SK-N-SH (cell line): ENCODE data around the gene GRIK1. TPM values are rescaled to one million over a fixed set of nuclear protein-coding genes. Genes with fewer than 3 reads are reported as not detected.

ENCODE experiments used
- CTCF ChIA-PET: fragments of 300-600, 350-600 bp; formaldehyde crosslinking; extraction: SDS; loops from one replicate; lab custom pipeline; 2021; lab: Yijun Ruan, JAX
- POLR2A ChIA-PET: fragments of 350-600 bp; sonication (Branson Sonifier 250); formaldehyde crosslinking; extraction: SDS; loops from one replicate; lab custom pipeline; 2020; ENCODE audit warnings: antibody characterized with exemption, inconsistent platforms; lab: Yijun Ruan, JAX
- DNase-seq: peaks from one replicate; pipeline ENCODE4 v3.0.0; 2012
- H2AFZ ChIP-seq: fragments of 200-600 bp; sonication (generic); 2 replicates; pipeline ENCODE4 v1.8.1; 2016; ENCODE audit warnings: antibody characterized with exemption, mild to moderate bottlenecking, low read depth
- H3F3A ChIP-seq: fragments of 200-600 bp; sonication (generic); replicated peaks from 2 replicates; pipeline ENCODE3; 2016; ENCODE audit warnings: antibody characterized with exemption, mild to moderate bottlenecking; ENCODE audit not compliant: insufficient read depth
- H3K27ac ChIP-seq, 2 experiments: fragments of 200-500 bp in 1 of 2; fragments of 200-600 bp in 1 of 2; sonication (Bioruptor generic) in 1 of 2; sonication (generic), shearing (Covaris generic) in 1 of 2; 2 replicates each; pipeline versions ENCODE4 v1.5.1 to v1.6.1; 2014 to 2016; ENCODE audit warnings: low read depth in 2 of 2, inconsistent platforms in 1 of 2, low read length in 1 of 2, mild to moderate bottlenecking in 1 of 2, mixed read lengths in 1 of 2
- H3K27me3 ChIP-seq: fragments of 200-600 bp; sonication (generic), shearing (Covaris generic); 2 replicates; pipeline ENCODE4 v1.6.1; 2016; ENCODE audit warnings: mixed run types; ENCODE audit not compliant: insufficient read depth
- H3K36me3 ChIP-seq, 2 experiments: fragments of 200-500 bp in 1 of 2; fragments of 200-600 bp in 1 of 2; sonication (Bioruptor generic) in 1 of 2; sonication (generic) in 1 of 2; replicated peaks in 1 of 2; 2 replicates each; pipeline versions ENCODE3 to v1.5.1; 2014 to 2016; ENCODE audit warnings: low read length in 1 of 2, mild to moderate bottlenecking in 1 of 2; ENCODE audit not compliant: insufficient read depth in 2 of 2, control insufficient read depth in 1 of 2
- H3K4me1 ChIP-seq, 2 experiments: fragments of 200-500 bp in 1 of 2; fragments of 200-600 bp in 1 of 2; sonication (Bioruptor generic) in 1 of 2; sonication (generic), shearing (Covaris generic) in 1 of 2; 2 replicates each; pipeline versions ENCODE4 v1.5.1 to v1.6.1; 2014 to 2016; ENCODE audit warnings: low read depth in 1 of 2, low read length in 1 of 2, mixed run types in 1 of 2; ENCODE audit not compliant: insufficient read depth in 2 of 2, control insufficient read depth in 1 of 2
- H3K4me2 ChIP-seq: fragments of 200-600 bp; sonication (generic), shearing (Covaris generic); 2 replicates; pipeline ENCODE4 v1.6.1; 2017; ENCODE audit warnings: mixed run types
- H3K4me3 ChIP-seq, 2 experiments: fragments of 200-500 bp in 1 of 2; fragments of 200-600 bp in 1 of 2; sonication (Bioruptor generic) in 1 of 2; sonication (generic), shearing (Covaris generic) in 1 of 2; 2 replicates each; pipeline versions ENCODE4 v1.5.1 to v1.8.1; 2014 to 2016; ENCODE audit warnings: low read depth in 2 of 2, inconsistent platforms in 1 of 2, low read length in 1 of 2, mild to moderate bottlenecking in 1 of 2, mixed read lengths in 1 of 2, moderate library complexity in 1 of 2
- H3K79me2 ChIP-seq: fragments of 200-600 bp; sonication (generic); 2 replicates; pipeline ENCODE4 v1.8.1; 2017; ENCODE audit warnings: mild to moderate bottlenecking; ENCODE audit not compliant: insufficient read depth
- H3K9ac ChIP-seq: fragments of 200-600 bp; sonication (generic); 2 replicates; pipeline ENCODE4 v1.6.1; 2017; ENCODE audit warnings: mixed run types
- H3K9me2 ChIP-seq: fragments of 200-600 bp; sonication (generic); 2 replicates; pipeline ENCODE4 v1.6.1; 2017; ENCODE audit warnings: mixed run types
- H3K9me3 ChIP-seq: fragments of 200-600 bp; sonication (generic); 2 replicates; pipeline ENCODE4 v1.6.1; 2017; ENCODE audit warnings: mixed run types, mild to moderate bottlenecking, moderate library complexity
- H4K20me1 ChIP-seq: fragments of 200-600 bp; sonication (generic); 2 replicates; pipeline ENCODE4 v1.6.1; 2017; ENCODE audit warnings: mild to moderate bottlenecking, mixed run types; ENCODE audit not compliant: insufficient read depth
- CHD2 ChIP-seq: fragments of 150-350 bp; IDR thresholded peaks from 2 replicates; pipeline ENCODE4 v1.6.1; 2018; ENCODE audit warnings: low read length; ENCODE audit not compliant: partially characterized antibody
- CTCF ChIP-seq: fragments of 200-600 bp; sonication (generic); IDR thresholded peaks from 2 replicates; pipeline ENCODE4 v1.6.1; 2017; ENCODE audit warnings: antibody characterized with exemption, mild to moderate bottlenecking, moderate library complexity
- ELF1 ChIP-seq: IDR thresholded peaks from 2 replicates; pipeline ENCODE4 v1.4.0; 2012
- EP300 ChIP-seq, 2 experiments: IDR thresholded peaks; 2 replicates each; pipeline versions ENCODE4 v1.4.0 to v1.6.1; 2012; ENCODE audit warnings: borderline replicate concordance in 1 of 2, low read depth in 1 of 2, low read length in 1 of 2
- EZH2phosphoT487 ChIP-seq: fragments of 200-600 bp; sonication (generic); IDR thresholded peaks from 2 replicates; pipeline ENCODE4 v1.6.1; 2017; ENCODE audit warnings: low read depth, mixed run types, mild to moderate bottlenecking, antibody characterized with exemption, moderate library complexity, borderline replicate concordance
- FOSL2 ChIP-seq: IDR thresholded peaks from 2 replicates; pipeline ENCODE4 v1.4.0; 2012; ENCODE audit warnings: low read depth, mild to moderate bottlenecking, moderate library complexity, borderline replicate concordance
- FOXM1 ChIP-seq: IDR thresholded peaks from 2 replicates; pipeline ENCODE4 v1.4.0; 2012; ENCODE audit warnings: low read depth, mild to moderate bottlenecking
- GABPA ChIP-seq: IDR thresholded peaks from 2 replicates; pipeline ENCODE4 v1.4.0; 2012; ENCODE audit warnings: low read depth, mild to moderate bottlenecking
- GATA2 ChIP-seq: sonication (generic); formaldehyde crosslinking; IDR thresholded peaks from 2 replicates; pipeline ENCODE4 v1.5.0; 2020; ENCODE audit warnings: mild to moderate bottlenecking, missing genetic modification reagents
- MEF2A ChIP-seq: IDR thresholded peaks from 2 replicates; pipeline ENCODE4 v1.4.0; 2012; ENCODE audit warnings: low read depth, borderline replicate concordance
- MXI1 ChIP-seq: IDR thresholded peaks from 2 replicates; pipeline ENCODE4 v1.6.1; 2012; ENCODE audit warnings: mild to moderate bottlenecking, low read depth, low read length, improper control_type of control experiment
- POLR2AphosphoS5 ChIP-seq: IDR thresholded peaks from 2 replicates; pipeline ENCODE4 v1.6.1; 2012; ENCODE audit warnings: low read depth, low read length
- RAD21 ChIP-seq: IDR thresholded peaks from 2 replicates; pipeline ENCODE4 v1.6.1; 2012; ENCODE audit warnings: mild to moderate bottlenecking, low read length
- RCOR1 ChIP-seq: fragments of 150-350 bp; IDR thresholded peaks from 2 replicates; pipeline ENCODE4 v1.6.1; 2017; ENCODE audit warnings: antibody characterized with exemption, low read length
- RFX5 ChIP-seq: IDR thresholded peaks from 2 replicates; pipeline ENCODE4 v1.6.1; 2012; ENCODE audit warnings: mild to moderate bottlenecking, improper control_type of control experiment, low read length
- SIN3A ChIP-seq: IDR thresholded peaks from 2 replicates; pipeline ENCODE4 v1.6.1; 2012; ENCODE audit warnings: low read depth, mild to moderate bottlenecking, low read length, moderate library complexity, borderline replicate concordance
- SMC3 ChIP-seq: IDR thresholded peaks from 2 replicates; pipeline ENCODE4 v1.6.1; 2012; ENCODE audit warnings: low read depth, low read length, improper control_type of control experiment
- TAF1 ChIP-seq: IDR thresholded peaks from 2 replicates; pipeline ENCODE4 v1.6.1; 2012; ENCODE audit warnings: low read depth, mild to moderate bottlenecking, low read length, moderate library complexity, borderline replicate concordance
- TEAD4 ChIP-seq: IDR thresholded peaks from 2 replicates; pipeline ENCODE4 v1.4.0; 2012; ENCODE audit warnings: mild to moderate bottlenecking, borderline replicate concordance; ENCODE audit not compliant: insufficient read depth
- YY1 ChIP-seq: IDR thresholded peaks from 2 replicates; pipeline ENCODE4 v1.4.0; 2012; ENCODE audit warnings: low read depth, mild to moderate bottlenecking
- WGBS: methylation state at CpG from one replicate; pipeline ENCODE4 v1.1.6; 2017; ENCODE audit warnings: low lambda C conversion rate; 5-methylcytosine and 5-hydroxymethylcytosine counted together
- polyA plus RNA-seq, 3 experiments: library from polyadenylated mRNA; depleted of rRNA; stranded (reverse); fragments of >200 nt; gene quantifications; 2 replicates each; pipeline ENCODE4 v1.2.3, GENCODE V29; 2012
- TF ChIP-seq, protein P1 (sequence below): IDR thresholded peaks from 2 replicates; pipeline ENCODE4 v1.6.1; 2012; ENCODE audit warnings: mild to moderate bottlenecking, low read depth, low read length, moderate library complexity
- TF ChIP-seq, protein P2 (sequence below): IDR thresholded peaks from 2 replicates; pipeline ENCODE4 v1.4.0; 2012; ENCODE audit warnings: low read depth

Gene GRIK1
- polyA plus RNA-seq, 1 of the 3 experiments (the other 2 are of a cell fraction), result not detected

GRCh38 chr21:29715089-29715488 is 224.7 kb downstream of the GRIK1 start:
- no peak overlapping the region for H2AFZ ChIP-seq

GRCh38 chr21:29712818-29713217 is 227.0 kb downstream of the GRIK1 start:
- no peak overlapping the region for H2AFZ ChIP-seq
- H4K20me1 ChIP-seq, result no peaks in the 10 kb centered on the region
- H3K9me2 ChIP-seq, result 0 out of 2 replicates have a peak, but pooled peaks cover 5% of the 10 kb centered on the region
- TF ChIP-seq TAF1 (no peak), MXI1 (no peak), RCOR1 (no peak), POLR2AphosphoS5 (no peak), CHD2 (no peak), TEAD4 (no peak), GABPA (no peak), RFX5 (no peak), FOSL2 (no peak), EZH2phosphoT487 (no peak), SIN3A (no peak), ELF1 (no peak), RAD21 (no peak), EP300 (IDR thresholded peaks at IDR 0.05; ENCODE audit: borderline replicate concordance in 1 of 2, low read depth in 1 of 2, low read length in 1 of 2) (no peak), MEF2A (no peak), YY1 (no peak), SMC3 (no peak), GATA2 (CRISPR knock-in tag) (no peak)
- TF ChIP-seq, protein P1, sequence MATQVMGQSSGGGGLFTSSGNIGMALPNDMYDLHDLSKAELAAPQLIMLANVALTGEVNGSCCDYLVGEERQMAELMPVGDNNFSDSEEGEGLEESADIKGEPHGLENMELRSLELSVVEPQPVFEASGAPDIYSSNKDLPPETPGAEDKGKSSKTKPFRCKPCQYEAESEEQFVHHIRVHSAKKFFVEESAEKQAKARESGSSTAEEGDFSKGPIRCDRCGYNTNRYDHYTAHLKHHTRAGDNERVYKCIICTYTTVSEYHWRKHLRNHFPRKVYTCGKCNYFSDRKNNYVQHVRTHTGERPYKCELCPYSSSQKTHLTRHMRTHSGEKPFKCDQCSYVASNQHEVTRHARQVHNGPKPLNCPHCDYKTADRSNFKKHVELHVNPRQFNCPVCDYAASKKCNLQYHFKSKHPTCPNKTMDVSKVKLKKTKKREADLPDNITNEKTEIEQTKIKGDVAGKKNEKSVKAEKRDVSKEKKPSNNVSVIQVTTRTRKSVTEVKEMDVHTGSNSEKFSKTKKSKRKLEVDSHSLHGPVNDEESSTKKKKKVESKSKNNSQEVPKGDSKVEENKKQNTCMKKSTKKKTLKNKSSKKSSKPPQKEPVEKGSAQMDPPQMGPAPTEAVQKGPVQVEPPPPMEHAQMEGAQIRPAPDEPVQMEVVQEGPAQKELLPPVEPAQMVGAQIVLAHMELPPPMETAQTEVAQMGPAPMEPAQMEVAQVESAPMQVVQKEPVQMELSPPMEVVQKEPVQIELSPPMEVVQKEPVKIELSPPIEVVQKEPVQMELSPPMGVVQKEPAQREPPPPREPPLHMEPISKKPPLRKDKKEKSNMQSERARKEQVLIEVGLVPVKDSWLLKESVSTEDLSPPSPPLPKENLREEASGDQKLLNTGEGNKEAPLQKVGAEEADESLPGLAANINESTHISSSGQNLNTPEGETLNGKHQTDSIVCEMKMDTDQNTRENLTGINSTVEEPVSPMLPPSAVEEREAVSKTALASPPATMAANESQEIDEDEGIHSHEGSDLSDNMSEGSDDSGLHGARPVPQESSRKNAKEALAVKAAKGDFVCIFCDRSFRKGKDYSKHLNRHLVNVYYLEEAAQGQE, result no peak
- TF ChIP-seq, all 33 proteins: peak for 0
- H3K79me2 ChIP-seq, result no peaks in the 10 kb centered on the region
- peaks cover 0 to 6% of the 10 kb centered on the region in 2 experiments; a peak in 1 of 4 replicates for H3K4me1 ChIP-seq
- no peak overlapping the region for H3K4me2 ChIP-seq
- H3F3A ChIP-seq, result no peaks in the 10 kb centered on the region
- H3K27ac ChIP-seq, result no peak overlapping the region
- no peak for DNase-seq
- H3K4me3 ChIP-seq, result no peak overlapping the region
- CTCF ChIA-PET, result no interaction called here
- H3K27me3 ChIP-seq, result no peaks in the 10 kb centered on the region
- 35% methylated on average over 2 of the region's 2 CpGs for WGBS
- H3K9me3 ChIP-seq, result no peaks in the 10 kb centered on the region; the same call in 1 of the 2 replicates
- H3K9ac ChIP-seq, result no peak overlapping the region
- H3K36me3 ChIP-seq, result no peaks in the 10 kb centered on the region
- POLR2A ChIA-PET, result no interaction called here

More at GRCh38 chr21:29715089-29715488, 224.7 kb downstream of the GRIK1 start:
- Histone ChIP-seq H3K9me3 (no peaks in the 10 kb centered on the region; the same call in 1 of the 2 replicates), H3K4me3 (no peak overlapping the region), H3K27me3 (no peaks in the 10 kb centered on the region), H4K20me1 (no peaks in the 10 kb centered on the region), H3K9me2 (0 out of 2 replicates have a peak, but pooled peaks cover 5% of the 10 kb centered on the region), H3K27ac (no peak overlapping the region), H3K79me2 (no peaks in the 10 kb centered on the region), H3K4me1 (peaks cover 0 to 15% of the 10 kb centered on the region in 2 experiments; a peak in 1 of 4 replicates), H3F3A (no peaks in the 10 kb centered on the region), H3K9ac (no peak overlapping the region), H3K4me2 (no peak overlapping the region), H3K36me3 (no peaks in the 10 kb centered on the region)
- TF ChIP-seq, protein P2, sequence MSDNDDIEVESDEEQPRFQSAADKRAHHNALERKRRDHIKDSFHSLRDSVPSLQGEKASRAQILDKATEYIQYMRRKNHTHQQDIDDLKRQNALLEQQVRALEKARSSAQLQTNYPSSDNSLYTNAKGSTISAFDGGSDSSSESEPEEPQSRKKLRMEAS, result no peak
- no peak for TF ChIP-seq CTCF
- no peak for TF ChIP-seq FOXM1
- WGBS, result 71% methylated on average over 2 of the region's 2 CpGs
- no peak for DNase-seq
- POLR2A ChIA-PET, result no interaction called here
- CTCF ChIA-PET, result interaction anchor here (0.7 kb wide), 1 partner anchor 14 kb away, joined by 3 read pairs; no protein-coding TSS in a partner anchor
